HG03442 (cell line): ENCODE measurements around the gene TM9SF1.

ENCODE experiments used
- ATAC-seq: cut with Tn5 transposase; IDR thresholded peaks from one replicate; pipeline ENCODE4 v1.9.1; 2021; ENCODE audit warnings: mild to moderate bottlenecking, moderate library complexity; ENCODE audit not compliant: unreplicated experiment

Gene TM9SF1

GRCh38 chr14:24195186-24196070, at the start of gene TM9SF1:
TM9SF1 (minus strand) TSS chr14:24195441; CDS start chr14:24195019, 422 bp downstream.
- ATAC-seq: peak; percentile 86

- ATAC-seq: no peak
Measured at GRCh38 chr14:24243336-24243836, 48.1 kb upstream of the TM9SF1 start.

GRCh38 chr14:24241829-24242443, 46.7 kb upstream of the TM9SF1 start:
- peak; percentile 71 for ATAC-seq

GRCh38 chr14:24240110-24240918, 45.1 kb upstream of the TM9SF1 start:
- no peak for ATAC-seq

- ATAC-seq: no peak
Measured at GRCh38 chr14:24238527-24239037, 43.3 kb upstream of the TM9SF1 start.

- no peak for ATAC-seq
Measured at GRCh38 chr14:24238123-24238522, 42.9 kb upstream of the TM9SF1 start.

- ATAC-seq: no peak
Measured at GRCh38 chr14:24237463-24237955, 42.3 kb upstream of the TM9SF1 start.

- ATAC-seq: no peak
Measured at GRCh38 chr14:24236689-24237462, 41.6 kb upstream of the TM9SF1 start.

GRCh38 chr14:24235804-24236688, 40.8 kb upstream of the TM9SF1 start:
- ATAC-seq: no peak

GRCh38 chr14:24234095-24235005, 39.1 kb upstream of the TM9SF1 start:
- no peak for ATAC-seq

GRCh38 chr14:24233538-24233866, 38.3 kb upstream of the TM9SF1 start:
- no peak for ATAC-seq

GRCh38 chr14:24232645-24233537, 37.6 kb upstream of the TM9SF1 start, which contains the start of gene GMPR2:
GMPR2 (plus strand) TSS chr14:24232929; CDS start chr14:24233254, 325 bp downstream.
- peak; percentile 43 for ATAC-seq

- peak; percentile 75 for ATAC-seq
Measured at GRCh38 chr14:24232121-24232644, 36.9 kb upstream of the TM9SF1 start, which contains the start of gene NEDD8. NEDD8 (minus strand) TSS chr14:24232367; CDS start chr14:24232267, 100 bp downstream.

GRCh38 chr14:24231263-24232120, 36.3 kb upstream of the TM9SF1 start:
- ATAC-seq: peak; percentile 4

GRCh38 chr14:24228902-24229301, 33.7 kb upstream of the TM9SF1 start:
- no peak for ATAC-seq

GRCh38 chr14:24226473-24226872, 31.2 kb upstream of the TM9SF1 start:
- ATAC-seq: no peak
